ENCODE data around the gene RMI2.

- TF ChIP-seq SP2 (IDR thresholded peaks at IDR 0.05; ENCODE audit: low read length) (no peak), NRF1 (IDR thresholded peaks at IDR 0.05; ENCODE audit: low read depth, low read length) (no peak), CTCF (IDR thresholded peaks at IDR 0.05; ENCODE audit: control extremely low read depth in 1 of 3, insufficient read depth in 1 of 3, low read depth in 1 of 3, low read length in 3 of 3) (no peak), POLR2AphosphoS5 (IDR thresholded peaks at IDR 0.05; ENCODE audit: low read depth, low read length) (no peak), CHD7 (IDR thresholded peaks at IDR 0.05; ENCODE audit: insufficient replicate concordance, low read length) (no peak), POLR2A (IDR thresholded peaks at IDR 0.05; ENCODE audit: control extremely low read depth in 1 of 2, low read depth in 2 of 2, low read length in 2 of 2) (no peak), EP300 (IDR thresholded peaks at IDR 0.05; ENCODE audit: borderline replicate concordance in 1 of 2, low read depth in 2 of 2, low read length in 2 of 2) (no peak)
Observed at GRCh38 chr16:11399261-11399831, 54.1 kb downstream of the RMI2 start.
